HG03442 (cell line): ENCODE results near the gene SLC25A26.

ENCODE experiments used
- ATAC-seq: cut with Tn5 transposase; IDR thresholded peaks from one replicate; pipeline ENCODE4 v1.9.1; 2021; ENCODE audit warnings: mild to moderate bottlenecking, moderate library complexity; ENCODE audit not compliant: unreplicated experiment

The SLC25A26 gene, protein sequence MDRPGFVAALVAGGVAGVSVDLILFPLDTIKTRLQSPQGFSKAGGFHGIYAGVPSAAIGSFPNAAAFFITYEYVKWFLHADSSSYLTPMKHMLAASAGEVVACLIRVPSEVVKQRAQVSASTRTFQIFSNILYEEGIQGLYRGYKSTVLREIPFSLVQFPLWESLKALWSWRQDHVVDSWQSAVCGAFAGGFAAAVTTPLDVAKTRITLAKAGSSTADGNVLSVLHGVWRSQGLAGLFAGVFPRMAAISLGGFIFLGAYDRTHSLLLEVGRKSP

DNA sequence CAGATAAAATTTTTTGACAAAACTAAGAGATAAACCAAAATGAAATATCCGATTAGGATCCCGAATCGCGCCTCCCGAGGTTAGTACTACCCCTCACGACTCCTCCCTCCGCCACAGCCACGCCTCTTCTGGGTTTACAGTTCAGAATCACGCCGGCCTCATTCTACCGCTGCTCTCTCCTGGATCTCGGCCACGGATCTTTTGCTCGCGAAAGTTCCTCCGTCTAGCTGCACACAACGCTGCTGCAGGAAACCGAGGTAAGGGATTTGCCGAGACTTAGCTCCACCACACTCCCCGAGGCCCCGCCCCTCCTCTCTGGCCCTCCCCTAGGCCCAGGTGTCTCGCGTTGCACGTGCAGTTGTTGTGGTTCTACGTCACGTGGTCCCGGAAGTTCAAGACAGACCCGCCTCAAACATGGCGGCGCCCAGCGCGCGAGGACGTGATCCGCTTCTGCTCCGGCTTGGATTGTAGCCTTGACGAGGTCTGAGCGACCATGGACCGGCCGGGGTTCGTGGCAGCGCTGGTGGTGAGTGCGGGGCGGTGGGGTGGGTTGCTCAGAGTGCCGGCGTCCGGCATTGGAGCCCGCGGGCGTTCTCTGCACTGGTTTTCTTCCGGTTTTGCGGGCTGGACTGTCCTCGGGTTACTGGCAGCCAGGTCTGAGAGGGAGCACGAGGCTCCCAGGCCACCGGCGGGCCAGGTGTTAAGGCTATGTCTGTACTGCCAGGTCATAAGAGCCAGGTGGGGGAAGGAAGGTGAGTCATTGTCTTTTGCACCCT, at the start of gene SLC25A26:
TSS of gene SLC25A26 (plus strand) at position 400 of the 776 bp plus-strand sequence. CDS start at position 494, 94 bp downstream.
- peak; percentile 98 for ATAC-seq

DNA sequence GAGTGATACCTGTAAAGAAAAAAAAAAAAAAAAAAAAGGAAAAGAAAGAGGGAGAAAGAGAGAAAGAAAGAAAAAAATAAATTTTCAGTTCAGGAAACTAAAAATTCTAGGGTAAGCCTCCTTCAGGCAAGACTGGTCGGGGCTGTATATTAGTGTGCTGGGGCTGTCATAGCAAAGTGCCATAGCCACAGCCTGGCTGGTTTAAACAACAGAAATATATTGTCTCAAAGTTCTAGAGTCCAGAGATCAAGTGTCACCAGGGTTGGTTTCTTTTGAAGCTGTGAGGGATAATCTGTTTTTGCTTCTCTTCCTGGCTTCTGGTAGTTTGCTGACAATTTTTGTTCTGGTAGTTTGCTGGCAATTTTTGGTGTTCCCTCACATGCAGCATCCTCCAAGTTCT, 48.4 kb upstream of the SLC25A26 start:
- no peak for ATAC-seq

DNA sequence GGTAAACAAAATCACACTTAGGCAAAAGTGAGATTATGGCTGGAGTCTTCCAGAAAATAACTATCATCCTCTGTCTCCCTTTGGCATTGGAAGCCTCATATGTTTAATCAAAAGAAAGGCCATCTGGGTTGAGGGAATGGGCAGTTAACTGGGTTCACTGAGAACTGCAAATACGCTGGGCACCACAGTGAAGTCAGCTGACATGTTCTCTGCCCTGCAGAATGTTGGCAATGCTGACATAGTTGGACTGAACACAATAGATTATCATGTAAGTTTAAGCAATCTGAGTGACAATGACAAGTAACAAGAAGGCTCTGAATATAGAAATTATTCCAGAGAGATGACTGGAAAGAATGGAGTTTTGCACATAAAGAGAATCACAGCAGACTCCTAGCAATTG, 43.8 kb upstream of the SLC25A26 start:
- ATAC-seq, result no peak

DNA sequence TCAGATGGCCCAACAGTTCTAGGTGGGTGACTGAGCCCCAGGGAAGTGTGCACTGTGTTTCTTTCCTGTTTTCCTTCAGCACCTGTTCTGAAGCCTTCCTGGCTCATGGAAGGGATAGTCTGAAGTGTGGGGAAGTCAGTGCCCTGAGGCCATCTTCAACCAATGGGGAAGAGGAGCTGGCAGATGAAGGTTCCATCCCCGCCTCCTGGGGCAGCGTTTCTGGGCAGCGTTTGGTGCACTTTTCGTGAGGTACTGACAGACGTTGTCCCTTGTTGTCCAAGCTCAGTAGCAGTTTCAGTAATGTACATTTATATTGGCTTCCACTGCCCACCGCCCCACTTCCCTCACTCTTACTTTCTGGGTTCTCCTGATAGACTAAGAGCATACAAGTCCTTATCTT, 42.6 kb upstream of the SLC25A26 start:
- no peak for ATAC-seq

DNA sequence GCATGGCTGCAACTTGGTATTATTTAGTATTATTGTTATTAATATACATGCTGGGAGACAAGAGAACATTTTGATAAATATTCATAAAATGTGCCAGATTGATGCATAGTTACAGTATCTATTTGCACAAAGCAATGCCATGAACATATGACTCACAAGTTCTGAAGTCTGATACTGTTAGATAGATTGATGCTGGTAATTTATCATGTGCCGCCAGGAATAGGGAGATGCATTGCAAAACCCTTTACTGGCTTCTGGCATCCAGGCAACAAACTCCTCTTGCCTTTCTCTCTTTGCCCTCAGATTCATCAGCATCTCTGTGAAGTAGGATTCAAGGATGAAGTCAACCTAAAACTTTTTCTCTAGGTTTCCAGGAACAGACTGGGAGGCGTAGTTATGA, 41.0 kb upstream of the SLC25A26 start:
- ATAC-seq, result no peak

DNA sequence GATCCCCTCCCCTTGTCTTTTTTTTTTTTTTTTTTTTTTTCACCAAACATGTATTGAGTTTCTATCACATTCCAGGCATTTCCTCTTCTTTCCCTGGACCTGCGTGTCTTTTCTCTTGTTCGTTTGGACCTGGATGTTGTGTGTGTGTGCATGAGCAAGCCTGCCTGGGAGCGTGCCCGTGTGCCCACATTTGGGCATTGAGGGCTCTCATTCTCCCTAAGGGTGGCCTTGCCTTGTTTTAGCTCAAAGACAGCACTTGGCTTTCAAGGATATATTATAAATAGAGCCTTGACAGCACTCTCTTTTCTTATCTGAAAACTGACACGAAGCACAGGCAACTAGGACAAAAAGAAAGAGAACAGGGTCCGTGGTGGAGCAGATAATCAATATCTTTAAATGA, 39.0 kb upstream of the SLC25A26 start:
- ATAC-seq, result no peak

DNA sequence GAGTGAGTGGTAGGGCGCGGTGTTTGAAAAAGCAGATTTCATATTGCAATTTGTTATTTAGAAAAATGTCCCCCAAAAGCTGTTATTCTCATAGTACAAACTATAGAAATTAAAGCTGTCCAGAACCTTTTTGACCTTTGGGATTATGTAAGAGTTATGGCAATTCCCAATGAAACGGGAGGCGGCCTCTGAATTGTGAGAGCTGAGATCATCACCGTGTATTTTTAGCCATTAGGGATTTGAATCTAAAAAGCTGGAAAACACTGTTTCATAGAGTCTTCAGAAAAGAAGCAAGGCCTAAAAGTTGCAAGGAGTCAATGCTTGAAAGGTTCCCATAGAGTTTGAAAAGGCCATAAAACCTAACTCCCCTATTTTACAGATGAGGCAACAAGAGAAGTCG, 38.6 kb upstream of the SLC25A26 start:
- ATAC-seq, result no peak

DNA sequence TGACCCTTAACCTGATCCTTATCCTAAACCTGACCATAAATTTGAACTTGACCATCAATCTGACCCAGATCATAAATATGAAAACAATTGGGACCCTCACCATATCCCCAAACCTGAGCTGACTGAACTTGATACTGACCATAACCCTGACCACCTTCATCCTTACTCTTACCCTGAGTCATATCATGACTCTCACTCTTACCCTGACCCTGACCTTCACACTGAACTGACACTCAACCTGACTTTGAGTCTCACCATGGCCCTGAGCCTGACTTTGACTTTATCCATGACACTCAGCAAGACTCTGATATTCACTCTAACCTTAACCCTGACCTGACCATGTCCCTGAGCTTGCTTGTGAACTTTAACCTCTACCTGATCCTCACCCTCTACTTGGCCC, 34.3 kb upstream of the SLC25A26 start:
- ATAC-seq, result no peak

DNA sequence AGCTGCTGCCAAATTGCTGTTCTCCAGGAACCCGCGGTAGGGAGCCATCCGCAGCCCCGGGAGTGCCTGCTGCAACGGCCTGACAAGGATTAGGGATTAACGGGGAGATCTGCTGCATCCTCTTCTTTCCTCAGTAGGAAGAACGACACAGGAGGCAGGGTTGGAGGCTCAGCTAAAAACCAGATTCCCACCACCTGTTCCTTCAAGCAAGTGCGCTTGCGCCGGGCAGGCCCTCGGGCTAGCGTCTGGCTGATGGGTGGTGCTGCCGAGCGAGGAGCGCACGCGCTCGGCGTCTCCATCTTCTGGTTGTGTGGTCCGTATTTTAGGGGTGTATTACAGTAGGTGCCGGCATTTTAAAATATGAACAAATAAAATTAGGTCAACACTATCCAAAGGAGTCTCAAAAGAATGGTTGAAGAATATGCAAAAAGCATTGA, 25.4 kb upstream of the SLC25A26 start:
- ATAC-seq, result no peak

DNA sequence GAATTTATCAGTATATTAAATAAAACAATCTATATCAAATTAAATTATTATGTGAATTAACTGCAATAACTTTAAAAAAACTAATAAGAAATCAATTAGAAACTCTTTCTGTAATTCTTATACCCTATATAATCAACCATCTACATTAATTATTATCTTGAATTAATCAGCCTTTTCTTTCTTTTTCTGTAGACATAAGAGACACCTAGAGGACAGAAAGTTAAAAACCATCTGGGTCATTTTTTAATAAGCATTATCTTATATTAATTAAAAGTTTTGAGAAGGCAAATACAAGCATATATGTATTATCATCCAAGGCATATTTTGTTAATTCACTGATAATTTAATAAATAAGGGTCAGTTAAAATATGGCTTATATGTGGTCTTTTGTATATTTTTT, 24.2 kb upstream of the SLC25A26 start:
- ATAC-seq, result no peak

DNA sequence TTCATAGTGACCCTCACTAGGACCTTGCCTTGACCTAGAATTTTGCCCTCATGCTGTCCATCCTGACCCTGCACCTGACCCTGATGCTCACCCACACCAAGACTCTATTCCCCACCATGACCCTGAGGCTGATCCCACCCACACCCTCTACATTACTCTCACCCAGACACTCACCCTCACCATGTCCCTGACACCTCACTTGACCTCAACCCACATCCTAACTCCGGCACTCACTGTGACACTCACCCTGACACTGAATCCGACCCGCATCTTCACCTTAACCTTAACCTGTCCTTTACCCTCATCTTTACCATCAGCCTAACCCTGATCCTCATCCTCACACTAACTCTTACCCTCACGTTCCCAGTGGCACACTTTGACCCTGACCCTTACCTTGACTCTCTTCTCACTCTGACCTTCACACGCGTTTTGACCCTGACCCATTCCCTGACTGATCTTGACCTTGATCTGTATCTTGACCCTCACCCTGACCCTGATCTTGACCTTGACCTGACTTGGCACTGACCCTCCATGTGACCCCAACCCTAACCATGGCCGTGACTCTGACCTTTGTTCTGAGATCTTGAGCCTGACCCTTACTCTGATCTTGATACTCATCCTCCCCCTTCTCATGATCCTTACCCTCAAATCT, 22.2 kb upstream of the SLC25A26 start:
- no peak for ATAC-seq

DNA sequence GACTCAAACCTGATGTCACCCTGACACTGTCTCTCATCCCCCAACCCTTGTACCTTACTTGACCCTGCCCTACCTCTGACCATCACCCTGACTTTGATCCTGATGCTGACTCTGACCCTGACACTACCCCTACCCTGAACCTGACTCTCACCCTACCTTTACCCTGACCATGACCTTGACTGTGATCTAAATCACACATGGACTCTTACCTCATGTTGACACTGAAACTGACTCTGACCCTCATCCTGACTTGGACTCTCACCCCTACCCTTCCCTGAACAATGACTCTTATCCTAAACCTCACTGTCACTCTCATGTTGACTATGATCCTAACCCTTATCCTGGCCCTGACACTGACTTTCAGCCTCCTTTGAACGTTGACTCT, 21.7 kb upstream of the SLC25A26 start:
- no peak for ATAC-seq

DNA sequence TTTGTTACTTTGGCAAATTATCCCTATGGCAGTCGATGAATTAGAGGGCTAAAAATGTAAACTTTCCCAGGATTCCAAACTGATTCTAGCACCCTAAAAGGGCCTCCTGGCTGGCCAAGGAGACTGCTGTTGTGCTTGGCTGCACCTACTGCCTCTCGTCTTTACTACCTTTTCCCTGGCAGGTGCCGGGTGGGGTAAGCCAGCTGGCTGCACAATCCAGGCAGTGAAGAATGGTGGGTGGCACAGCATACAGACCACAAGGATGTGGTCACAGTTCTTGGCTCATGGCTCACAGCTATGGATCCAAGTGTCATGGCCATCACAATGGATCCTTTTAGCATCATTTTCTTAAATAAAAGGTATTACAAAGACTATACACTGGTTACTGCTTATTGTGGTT, 20.7 kb upstream of the SLC25A26 start:
- ATAC-seq, result no peak

DNA sequence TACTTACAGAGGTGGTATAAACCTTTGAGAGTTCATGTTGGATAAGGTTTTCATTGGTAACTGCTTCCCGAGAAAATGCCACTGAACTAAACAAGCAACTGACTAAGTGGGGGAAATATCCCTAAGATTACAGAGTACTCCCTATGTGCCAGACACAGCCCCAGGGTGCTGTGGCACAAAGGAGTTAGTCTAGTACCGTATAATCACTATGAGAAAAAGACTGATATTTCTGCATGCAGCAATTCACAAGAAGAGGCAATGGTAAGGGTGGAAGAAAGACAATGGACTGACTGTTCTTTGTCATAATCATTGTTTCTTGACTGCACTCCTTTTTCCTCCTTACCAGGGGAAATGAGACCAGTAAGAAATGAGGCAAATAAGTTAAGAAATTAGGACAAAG, 20.0 kb upstream of the SLC25A26 start:
- no peak for ATAC-seq

DNA sequence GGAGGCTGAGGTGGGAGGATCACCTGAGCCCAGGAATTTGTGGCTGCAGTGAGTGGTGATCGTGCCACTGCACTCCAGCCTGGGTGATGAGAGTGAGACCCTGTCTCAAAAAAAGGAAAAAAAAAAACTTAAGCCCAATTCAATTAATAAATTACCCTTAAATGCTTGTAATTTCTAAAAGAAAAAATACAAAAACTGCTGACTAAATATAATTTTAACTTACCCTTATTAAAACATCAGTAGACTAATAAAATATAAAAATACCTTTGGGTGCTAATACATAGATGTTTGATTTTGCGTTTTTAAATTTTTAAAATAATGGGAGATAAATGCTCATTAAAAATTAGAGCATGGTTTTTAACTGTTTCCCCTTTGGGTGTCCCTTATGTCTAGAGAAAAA, 17.5 kb upstream of the SLC25A26 start:
- no peak for ATAC-seq

DNA sequence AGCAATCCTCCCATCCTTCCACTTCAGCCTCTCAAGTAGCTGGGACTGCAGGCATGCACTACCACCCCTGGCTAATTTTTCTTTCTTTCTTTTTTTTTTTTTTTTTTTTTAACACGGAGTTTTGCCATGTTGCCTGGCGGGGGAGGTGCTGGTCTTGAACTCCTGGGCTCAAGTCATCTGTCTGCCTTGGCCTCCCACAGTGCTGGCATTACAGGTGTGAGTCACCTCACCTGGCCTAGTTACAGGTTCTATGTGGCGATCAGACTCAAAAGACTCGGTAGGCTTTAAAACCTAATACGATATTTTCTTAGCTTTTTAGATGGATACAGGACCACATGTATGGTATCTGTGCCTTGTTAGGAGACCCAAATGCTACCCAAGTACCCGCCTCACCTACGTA, 14.0 kb upstream of the SLC25A26 start:
- no peak for ATAC-seq

DNA sequence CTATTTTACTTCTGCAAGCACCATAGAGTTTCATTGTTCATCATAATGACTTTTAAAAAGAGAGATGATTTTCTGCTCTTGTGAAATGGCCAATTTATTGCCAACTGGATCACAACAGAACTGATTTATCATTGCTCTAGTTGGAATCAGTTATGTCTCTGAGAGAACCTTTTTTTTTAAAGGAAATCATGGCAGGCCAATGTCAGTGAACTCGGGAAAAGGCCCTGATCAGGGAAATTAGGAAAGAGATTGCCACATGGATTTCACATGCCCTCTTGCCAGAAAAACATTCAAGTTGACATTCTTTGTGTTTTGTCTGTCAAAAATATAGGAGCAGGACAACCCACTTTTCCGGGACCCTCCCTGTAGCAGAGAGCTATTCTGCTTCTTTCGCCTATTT, 12.6 kb upstream of the SLC25A26 start:
- no peak for ATAC-seq

DNA sequence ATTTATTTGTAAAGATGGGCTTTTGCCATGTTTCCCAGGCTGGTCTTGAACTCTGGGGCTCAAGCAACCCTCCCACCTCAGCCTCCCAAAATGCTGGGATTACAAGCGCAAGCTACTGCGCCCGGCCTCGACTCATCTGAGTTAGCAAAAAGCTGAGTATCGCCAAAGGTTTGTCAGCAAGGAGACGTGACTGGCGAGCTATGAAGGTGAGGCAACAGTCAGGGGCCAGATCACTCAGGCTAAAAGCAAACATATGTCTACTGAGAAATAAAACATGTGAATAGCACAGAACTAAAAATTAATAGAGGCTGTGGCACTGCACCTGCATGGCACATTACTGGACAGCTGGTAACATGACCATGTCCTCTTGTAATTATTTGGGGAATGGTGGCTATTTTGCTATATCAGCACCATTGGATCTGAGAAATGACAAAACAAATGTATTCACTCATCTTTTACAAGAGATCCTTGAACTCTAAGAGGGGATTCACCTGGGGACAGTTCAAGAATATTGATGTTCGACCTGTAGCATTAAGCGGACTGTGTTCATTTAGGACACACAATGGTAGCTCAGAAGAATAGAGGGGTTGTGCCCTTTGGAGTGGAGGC, 10.0 kb upstream of the SLC25A26 start:
- no peak for ATAC-seq

DNA sequence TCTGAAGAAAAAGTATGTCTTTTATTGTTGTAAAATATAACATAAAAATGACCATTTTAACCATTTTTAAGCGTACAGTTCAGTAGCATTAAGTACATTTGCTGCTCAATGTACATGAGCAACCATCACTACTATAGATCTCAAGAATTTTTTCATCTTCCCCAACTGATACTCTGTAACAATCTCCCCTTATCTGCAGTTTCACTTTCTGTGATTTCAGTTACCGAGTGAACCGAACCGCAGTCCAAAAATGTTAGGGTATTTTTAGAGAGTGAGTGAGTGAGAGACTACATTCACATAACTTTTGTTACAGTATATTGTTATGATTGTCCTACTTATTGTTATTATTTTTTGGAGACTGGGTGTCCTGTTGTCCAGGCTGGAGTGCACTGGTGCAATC, 9.0 kb upstream of the SLC25A26 start:
- peak; percentile 89 for ATAC-seq

DNA sequence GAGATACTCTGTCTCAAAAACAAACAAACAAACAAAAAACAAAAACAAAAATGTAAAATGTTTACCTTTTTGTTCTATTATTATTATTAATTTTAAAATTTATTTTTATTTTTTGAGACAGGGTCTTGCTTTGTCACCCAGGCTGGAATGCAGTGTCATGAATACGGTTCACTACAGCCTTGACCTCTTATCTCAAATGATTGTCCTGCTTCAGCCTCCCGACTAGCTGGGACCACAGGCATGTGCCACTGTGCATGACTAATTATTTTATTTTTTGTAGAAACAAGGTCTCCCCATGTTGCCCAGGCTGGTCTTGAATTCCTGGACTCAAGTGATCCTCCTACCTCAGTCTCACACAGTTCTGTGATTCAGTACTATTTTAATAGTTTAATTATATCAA, 5.7 kb upstream of the SLC25A26 start:
- no peak for ATAC-seq

DNA sequence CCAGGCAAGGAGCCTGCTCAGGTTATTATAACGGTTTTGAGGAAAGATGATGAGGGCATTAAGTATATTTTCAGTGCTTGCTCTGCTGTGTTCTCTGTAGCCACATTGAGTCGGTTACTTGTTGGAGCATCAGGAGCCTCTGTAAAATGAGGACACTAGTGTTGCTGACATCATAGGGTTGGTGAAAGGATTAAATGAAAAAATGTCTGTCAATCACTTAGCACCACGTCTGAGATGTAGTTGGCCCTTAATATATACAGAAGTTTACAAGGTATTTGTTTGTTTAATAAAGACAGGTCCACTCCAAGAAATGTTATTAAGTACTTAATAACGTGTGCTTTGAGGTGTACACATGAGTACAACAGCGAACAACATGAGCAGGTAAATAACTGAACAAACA, 735 bp upstream of the SLC25A26 start:
- no peak for ATAC-seq

DNA sequence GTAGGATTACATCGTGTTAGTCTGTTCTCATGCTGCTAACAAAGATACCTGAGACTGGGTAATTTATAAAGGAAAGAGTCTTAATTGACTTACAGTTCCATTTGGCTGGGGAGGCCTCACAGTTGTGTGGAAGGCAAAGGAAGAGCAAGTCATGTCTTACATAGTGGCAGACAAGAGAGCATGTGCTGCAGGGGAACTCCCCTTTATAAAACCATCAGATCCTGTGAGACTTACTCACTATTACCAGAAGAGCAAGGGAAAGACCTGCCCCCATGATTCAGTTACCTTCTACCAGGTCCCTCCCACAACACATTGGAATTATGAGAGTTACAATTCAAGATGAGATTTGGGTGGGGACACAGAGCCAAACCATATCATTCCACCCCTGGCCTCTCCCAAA, 3.4 kb downstream of the SLC25A26 start:
- no peak for ATAC-seq
